GM12801 (cell line): Measurements from ENCODE around the gene ALPL.

Experiments used
- TF ChIP-seq, protein P1 (sequence below): IDR thresholded peaks from one replicate; pipeline ENCODE4 v1.5.1; 2011; ENCODE audit warnings: control low read depth; ENCODE audit not compliant: insufficient read length; ENCODE audit errors: extremely low read depth

Gene ALPL

DNA sequence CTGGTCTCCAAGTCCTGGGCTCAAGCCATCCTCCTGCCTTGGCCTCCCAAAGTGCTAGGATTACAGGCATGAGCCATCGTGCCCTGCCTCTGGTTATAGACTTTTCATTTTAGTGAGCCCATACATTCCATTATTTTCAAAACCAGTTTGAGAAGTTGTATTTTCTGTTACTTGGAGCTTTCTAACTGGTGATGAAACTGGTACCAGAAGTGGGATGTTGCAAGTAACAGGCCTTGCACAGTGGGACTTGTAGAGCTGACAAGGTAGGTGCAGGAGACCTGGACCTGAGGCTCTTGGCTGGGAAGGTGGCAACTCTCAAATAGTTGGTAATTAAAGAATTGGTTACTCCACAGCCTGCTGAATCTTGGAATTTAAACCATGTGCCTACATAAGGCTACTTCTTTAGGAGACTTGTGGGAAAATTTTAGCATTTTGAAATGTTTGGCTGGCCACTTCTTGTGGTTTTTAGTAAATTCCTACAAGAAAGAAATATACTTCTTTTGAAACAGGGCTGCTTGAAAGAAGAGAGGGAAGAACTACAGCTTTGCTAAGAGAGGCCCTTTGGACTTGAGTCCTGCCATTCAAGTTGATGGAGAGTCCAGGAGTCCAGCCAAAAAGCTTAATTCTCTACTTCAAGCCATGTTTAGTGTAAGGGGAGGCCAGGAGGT is 9.8 kb upstream of the ALPL start:
- TF ChIP-seq, protein P1, sequence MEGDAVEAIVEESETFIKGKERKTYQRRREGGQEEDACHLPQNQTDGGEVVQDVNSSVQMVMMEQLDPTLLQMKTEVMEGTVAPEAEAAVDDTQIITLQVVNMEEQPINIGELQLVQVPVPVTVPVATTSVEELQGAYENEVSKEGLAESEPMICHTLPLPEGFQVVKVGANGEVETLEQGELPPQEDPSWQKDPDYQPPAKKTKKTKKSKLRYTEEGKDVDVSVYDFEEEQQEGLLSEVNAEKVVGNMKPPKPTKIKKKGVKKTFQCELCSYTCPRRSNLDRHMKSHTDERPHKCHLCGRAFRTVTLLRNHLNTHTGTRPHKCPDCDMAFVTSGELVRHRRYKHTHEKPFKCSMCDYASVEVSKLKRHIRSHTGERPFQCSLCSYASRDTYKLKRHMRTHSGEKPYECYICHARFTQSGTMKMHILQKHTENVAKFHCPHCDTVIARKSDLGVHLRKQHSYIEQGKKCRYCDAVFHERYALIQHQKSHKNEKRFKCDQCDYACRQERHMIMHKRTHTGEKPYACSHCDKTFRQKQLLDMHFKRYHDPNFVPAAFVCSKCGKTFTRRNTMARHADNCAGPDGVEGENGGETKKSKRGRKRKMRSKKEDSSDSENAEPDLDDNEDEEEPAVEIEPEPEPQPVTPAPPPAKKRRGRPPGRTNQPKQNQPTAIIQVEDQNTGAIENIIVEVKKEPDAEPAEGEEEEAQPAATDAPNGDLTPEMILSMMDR: no peak

- TF ChIP-seq, protein P1: no peak
These were observed 5.4 kb upstream of the ALPL start for GRCh38 chr1:21503706-21504377.

GRCh38 chr1:21506804-21507203 is 2.4 kb upstream of the ALPL start:
- TF ChIP-seq, protein P1: no peak

DNA sequence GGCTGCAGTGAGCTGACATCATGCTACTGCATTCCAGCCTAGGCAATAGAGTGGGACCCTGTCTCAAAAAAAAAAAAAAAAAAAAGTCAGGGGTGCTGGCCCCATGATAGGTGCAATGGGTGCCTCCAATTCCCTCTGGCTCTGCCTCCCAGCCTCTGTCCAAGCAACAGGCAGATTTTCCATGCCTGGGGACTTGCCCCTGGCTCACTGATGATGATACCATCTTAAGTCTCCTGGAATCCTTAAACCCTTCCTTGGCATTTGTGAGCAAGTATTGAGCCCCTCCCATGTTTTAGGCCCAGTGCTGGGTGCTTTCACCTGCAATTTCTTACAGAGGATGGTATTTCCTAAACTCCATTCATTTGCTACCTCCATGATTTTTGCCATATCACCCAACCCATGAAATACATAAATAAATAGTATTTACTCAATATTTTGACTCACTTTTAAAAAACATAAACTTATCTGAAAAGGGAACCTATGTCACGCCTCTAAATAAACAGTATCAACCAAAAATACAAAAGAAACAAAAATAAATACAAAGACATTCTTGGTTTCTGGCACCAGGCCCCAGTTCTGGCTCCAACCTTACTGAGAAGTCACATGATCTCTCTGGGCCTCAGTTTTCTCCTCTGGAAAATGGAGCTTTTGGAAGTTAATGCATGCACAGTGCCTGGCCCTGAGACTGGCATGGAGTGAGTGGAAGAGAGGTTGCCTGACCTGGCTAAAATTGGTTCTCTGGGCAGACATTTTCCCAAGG is 1.5 kb upstream of the ALPL start:
- TF ChIP-seq, protein P1: no peak

GRCh38 chr1:21508580-21509350 is 458 bp upstream of the ALPL start:
- TF ChIP-seq, protein P1: no peak

DNA sequence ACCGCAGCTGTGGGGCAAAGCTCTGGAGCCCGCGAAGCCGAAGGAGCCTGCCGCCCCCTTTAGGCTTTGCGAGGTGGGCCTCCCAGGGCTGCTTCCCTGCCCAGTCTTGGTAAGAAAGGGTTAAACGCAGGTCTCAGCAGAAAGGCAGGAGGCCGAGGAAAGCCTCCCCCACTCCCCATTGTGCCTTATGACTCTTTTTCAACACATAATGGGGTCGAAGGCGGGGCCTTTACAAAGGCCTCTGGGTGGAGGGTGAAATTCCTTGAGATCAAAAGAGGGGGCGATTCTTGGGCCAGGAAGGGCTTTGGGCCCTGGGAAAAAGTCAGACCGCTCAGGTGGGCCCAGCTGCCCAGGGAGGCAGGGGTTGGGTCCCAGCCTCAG is 880 bp downstream of the ALPL start:
- TF ChIP-seq, protein P1: no peak
